GM12892 (cell line): ENCODE data around the gene DOCK2.

Experiments used
- DNase-seq: peaks from one replicate; pipeline ENCODE4 v3.0.0; 2011; ENCODE audit not compliant: insufficient read length
- FAIRE-seq: peaks from 2 replicates; lab custom pipeline; 2011; peaks lifted over from hg19 to GRCh38; lab: Jason Lieb, UNC
- POLR2A ChIP-seq: IDR thresholded peaks from 2 replicates; pipeline ENCODE4 v1.6.1; 2011; ENCODE audit warnings: low read depth, low read length, control low read depth
- POLR2AphosphoS5 ChIP-seq: IDR thresholded peaks from 2 replicates; pipeline ENCODE4 v1.6.1; 2011; ENCODE audit warnings: low read depth, low read length, control low read depth
- TAF1 ChIP-seq: IDR thresholded peaks from 2 replicates; pipeline ENCODE4 v1.6.1; 2011; ENCODE audit warnings: low read depth, mild to moderate bottlenecking, control low read depth, low read length, borderline replicate concordance

DOCK2 gene

DNA sequence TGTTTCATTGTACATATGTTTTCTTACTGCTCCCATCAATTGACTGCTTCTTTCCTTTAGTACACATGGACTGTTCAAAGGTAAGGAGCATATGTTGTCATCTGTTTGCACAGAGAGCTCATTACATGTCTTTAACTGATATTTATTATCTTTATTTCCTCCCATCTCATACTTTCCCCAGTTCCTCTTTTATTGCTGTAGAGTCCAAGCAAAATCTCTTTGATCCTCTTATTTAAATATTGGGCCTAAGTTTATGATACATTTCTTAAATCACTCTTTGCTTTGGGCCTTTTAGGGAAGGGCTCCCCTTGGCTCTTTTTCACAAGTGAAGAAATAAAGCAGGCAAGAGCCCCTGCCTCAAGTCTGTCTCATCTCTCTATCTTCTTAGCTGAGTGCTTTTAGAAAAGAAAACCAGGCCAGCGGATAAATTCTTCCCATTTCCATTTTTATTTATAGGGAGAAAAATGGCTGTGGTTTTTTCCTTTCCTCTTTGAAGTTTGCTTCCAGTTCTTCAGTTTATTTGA lies 152.4 kb downstream of the DOCK2 start:
- no peak for FAIRE-seq
- TF ChIP-seq POLR2A (no peak), POLR2AphosphoS5 (no peak), TAF1 (no peak)
- no peak for DNase-seq

GRCh38 chr5:169791251-169791650 lies 154.2 kb downstream of the DOCK2 start:
- no peak for DNase-seq
- FAIRE-seq: no peak
- no peak for TF ChIP-seq POLR2A
- no peak for TF ChIP-seq TAF1
- no peak for TF ChIP-seq POLR2AphosphoS5

DNA sequence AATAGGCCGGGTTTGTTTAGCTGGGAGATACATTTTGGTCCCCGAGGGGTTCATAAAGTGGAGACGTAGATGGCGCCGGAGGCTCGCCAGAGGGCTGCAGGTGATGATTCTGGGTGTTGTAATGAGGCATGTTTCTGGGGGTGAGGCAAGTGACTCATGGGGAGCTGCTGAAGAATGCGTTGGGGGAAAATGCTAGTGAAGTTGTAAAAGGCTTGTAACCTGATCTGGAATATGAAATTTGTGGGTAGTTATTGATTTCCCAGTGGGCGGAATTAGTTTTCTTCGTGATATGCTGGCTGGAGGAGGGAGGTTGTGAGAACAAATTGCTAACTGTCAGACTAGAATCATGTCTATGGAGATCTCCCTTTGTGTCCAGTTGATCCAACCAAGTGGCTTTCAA lies 158.3 kb downstream of the DOCK2 start:
- FAIRE-seq (no peak), DNase-seq (no peak)
- no peak for TF ChIP-seq TAF1
- no peak for TF ChIP-seq POLR2AphosphoS5
- TF ChIP-seq POLR2A: no peak

- TF ChIP-seq TAF1: no peak
- TF ChIP-seq POLR2A: no peak
- TF ChIP-seq POLR2AphosphoS5: no peak
- FAIRE-seq (no peak), DNase-seq (no peak)
Observed at GRCh38 chr5:169796731-169797130, 159.7 kb downstream of the DOCK2 start.

DNA sequence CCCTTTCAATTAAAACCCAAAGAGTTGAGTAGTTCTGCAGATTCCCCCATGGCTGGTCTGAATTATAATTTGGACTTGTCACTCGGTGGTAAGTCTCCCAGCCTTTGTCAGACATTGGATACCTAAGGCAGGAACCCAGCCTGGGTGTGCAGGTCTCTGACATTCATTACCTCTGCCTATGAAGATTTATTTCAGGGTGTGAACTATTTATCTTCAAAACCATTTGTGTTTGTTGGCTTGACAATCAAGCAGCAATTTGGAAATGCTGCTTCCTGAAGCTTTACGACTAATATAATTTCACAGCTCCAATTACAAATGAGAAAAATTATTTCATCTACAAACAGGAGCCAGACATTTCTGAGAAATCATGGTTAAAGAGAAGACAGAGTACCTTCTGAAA lies 160.5 kb downstream of the DOCK2 start:
- FAIRE-seq: no peak
- no peak for DNase-seq
- no peak for TF ChIP-seq POLR2A
- no peak for TF ChIP-seq TAF1
- no peak for TF ChIP-seq POLR2AphosphoS5

- DNase-seq (no peak), FAIRE-seq (no peak)
- no peak for TF ChIP-seq TAF1
- no peak for TF ChIP-seq POLR2A
- no peak for TF ChIP-seq POLR2AphosphoS5
Observed at GRCh38 chr5:169798438-169798837, 161.4 kb downstream of the DOCK2 start.

DNA sequence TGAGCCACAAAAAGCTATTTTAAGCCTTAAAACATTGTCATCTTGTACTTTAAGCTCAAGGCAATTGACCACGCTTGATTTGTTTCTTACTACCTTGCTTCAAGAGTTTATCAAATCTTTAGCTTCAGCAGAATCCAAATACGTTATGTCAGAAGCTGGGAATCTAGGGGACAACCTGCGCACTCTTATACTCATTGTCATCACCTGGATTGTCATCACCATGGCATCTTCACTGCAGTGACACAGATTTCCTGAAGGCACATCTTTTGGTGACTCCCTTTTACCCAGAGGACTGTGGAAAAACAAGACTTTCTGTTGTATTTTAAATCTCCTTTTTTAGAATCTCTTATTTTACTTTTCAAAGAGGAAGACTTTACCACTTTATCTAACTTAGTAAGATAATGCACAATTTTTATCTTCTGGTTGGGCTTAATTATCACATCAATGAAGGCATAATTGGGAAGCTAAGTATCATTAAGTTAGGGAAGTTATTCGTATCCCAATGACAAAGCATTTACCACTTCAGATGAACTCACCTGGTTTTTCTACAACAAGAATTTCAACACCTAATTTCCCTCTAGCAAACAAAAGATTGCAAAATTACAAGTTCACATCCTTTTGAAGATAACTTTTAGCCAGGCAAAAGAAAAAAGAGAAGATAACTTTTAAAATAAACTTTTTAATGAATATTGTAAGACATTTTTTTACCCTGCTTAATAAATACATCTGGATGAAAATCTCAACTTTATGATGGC lies 162.0 kb downstream of the DOCK2 start:
- no peak for TF ChIP-seq POLR2A
- no peak for TF ChIP-seq TAF1
- TF ChIP-seq POLR2AphosphoS5: no peak
- DNase-seq (no peak), FAIRE-seq (no peak)

- FAIRE-seq (peak; percentile 82), DNase-seq (no peak)
- TF ChIP-seq POLR2AphosphoS5 (no peak), TAF1 (no peak), POLR2A (no peak)
Observed at GRCh38 chr5:169801324-169801777, 164.3 kb downstream of the DOCK2 start.

DNA sequence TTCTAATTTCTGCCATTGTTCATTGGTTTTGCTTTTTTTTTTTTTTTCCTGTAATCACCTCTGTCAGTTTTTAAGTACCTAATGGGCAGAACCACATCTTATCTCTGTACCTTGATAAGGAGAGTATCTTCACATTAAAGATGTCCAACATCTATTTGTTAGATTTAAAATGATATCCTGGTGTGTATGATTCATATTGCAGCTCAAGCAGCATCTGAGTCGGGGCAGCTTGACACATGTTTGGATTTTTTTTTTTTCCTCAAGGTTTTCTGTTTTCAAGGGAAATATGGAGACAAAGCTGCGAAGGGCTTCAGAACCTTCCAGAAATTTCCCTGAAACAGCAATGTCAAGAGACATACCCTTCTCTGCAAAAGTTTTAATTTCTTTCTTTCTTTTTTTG lies 164.7 kb downstream of the DOCK2 start:
- DNase-seq (no peak), FAIRE-seq (no peak)
- TF ChIP-seq POLR2A: no peak
- no peak for TF ChIP-seq TAF1
- no peak for TF ChIP-seq POLR2AphosphoS5

- FAIRE-seq: peak; percentile 56
- no peak for DNase-seq
- TF ChIP-seq POLR2A: no peak
- TF ChIP-seq TAF1: no peak
- no peak for TF ChIP-seq POLR2AphosphoS5
Observed at GRCh38 chr5:169803077-169803981, 166.3 kb downstream of the DOCK2 start.

DNA sequence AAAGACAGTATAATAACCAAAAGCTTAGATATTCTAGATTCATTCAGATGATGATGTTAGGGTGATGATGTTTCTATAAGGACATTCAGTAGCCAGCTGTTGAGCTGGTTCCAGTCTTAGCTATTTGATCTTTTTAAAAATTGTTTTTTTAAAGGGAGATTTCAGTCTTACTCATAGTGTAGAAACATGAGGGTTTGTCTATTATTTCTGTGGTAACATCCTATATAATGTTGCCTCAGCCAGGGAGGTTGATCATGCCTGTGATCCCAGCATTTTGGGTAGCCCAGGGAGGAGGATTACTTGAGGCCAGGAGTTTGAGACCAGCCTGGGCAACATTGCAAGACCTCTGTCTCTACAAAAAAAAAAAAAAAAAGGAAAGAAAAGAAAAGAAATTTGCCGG lies 167.8 kb downstream of the DOCK2 start:
- DNase-seq: no peak
- TF ChIP-seq TAF1: no peak
- TF ChIP-seq POLR2AphosphoS5: no peak
- no peak for TF ChIP-seq POLR2A
- peak; percentile 44 for FAIRE-seq

DNA sequence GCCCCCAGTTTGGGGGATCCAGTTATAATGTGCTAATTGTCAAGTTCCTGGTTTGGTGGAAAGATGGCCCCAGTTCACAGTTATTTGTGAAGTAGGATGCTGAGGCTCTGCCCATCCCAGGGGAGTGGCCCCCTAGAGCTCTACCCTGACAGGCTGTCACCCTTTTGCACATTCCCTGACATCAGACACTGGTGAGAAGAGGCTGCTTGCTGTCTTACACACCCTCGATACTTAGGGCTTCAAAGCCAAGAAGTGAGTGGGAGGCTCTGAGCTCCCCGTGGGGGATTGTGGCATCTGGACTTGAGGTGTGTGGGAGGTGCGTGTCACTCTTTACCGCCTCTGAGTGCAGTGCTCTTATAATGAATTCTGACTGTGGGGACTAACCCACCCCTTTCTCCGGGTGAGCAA lies 168.5 kb downstream of the DOCK2 start:
- TF ChIP-seq TAF1 (no peak), POLR2AphosphoS5 (peak; percentile 70; the same call in 1 of the 2 replicates), POLR2A (peak; percentile 76; the same call in 1 of the 2 replicates)
- FAIRE-seq (peak; percentile 93), DNase-seq (peak; percentile 43)
